Measurements from ENCODE around the gene KIAA0232.

Gene KIAA0232

GRCh38 chr4:6932918-6933317 lies 150.4 kb downstream of the KIAA0232 start:
- Histone ChIP-seq H4K20me1 (ENCODE audit: control insufficient read depth, insufficient read depth, low read depth, low read length) (peaks cover 12% of the 10 kb centered on the region; the same call in 1 of the 2 replicates), H3K9me3 (ENCODE audit: control insufficient read depth, insufficient read depth, low read length) (no peaks in the 10 kb centered on the region), H3K79me2 (ENCODE audit: control insufficient read depth, low read length) (peaks cover 88% of the 10 kb centered on the region)

More at GRCh38 chr4:6932918-6933317, 150.4 kb downstream of the KIAA0232 start:
- H3K27ac ChIP-seq (ENCODE audit: low read depth, low read length) = no peak overlapping the region
- TF ChIP-seq, protein P1, sequence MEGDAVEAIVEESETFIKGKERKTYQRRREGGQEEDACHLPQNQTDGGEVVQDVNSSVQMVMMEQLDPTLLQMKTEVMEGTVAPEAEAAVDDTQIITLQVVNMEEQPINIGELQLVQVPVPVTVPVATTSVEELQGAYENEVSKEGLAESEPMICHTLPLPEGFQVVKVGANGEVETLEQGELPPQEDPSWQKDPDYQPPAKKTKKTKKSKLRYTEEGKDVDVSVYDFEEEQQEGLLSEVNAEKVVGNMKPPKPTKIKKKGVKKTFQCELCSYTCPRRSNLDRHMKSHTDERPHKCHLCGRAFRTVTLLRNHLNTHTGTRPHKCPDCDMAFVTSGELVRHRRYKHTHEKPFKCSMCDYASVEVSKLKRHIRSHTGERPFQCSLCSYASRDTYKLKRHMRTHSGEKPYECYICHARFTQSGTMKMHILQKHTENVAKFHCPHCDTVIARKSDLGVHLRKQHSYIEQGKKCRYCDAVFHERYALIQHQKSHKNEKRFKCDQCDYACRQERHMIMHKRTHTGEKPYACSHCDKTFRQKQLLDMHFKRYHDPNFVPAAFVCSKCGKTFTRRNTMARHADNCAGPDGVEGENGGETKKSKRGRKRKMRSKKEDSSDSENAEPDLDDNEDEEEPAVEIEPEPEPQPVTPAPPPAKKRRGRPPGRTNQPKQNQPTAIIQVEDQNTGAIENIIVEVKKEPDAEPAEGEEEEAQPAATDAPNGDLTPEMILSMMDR (IDR thresholded peaks at IDR 0.05; ENCODE audit: low read depth, low read length, poor library complexity, severe bottlenecking) = no peak
- no peak for TF ChIP-seq EZH2phosphoT487 (IDR thresholded peaks at IDR 0.05; ENCODE audit: borderline replicate concordance, low read length)
- peaks cover 24% of the 10 kb centered on the region for H3K4me1 ChIP-seq (ENCODE audit: control insufficient read depth, low read length)
- no peak overlapping the region for H3K4me2 ChIP-seq (ENCODE audit: low read length)
- no peak overlapping the region for H3K4me3 ChIP-seq (ENCODE audit: low read length)
- no peaks in the 10 kb centered on the region; the same call in 1 of the 2 replicates for H3F3A ChIP-seq (ENCODE audit: control insufficient read depth, insufficient read depth)
- peaks cover 32% of the 10 kb centered on the region for H3K36me3 ChIP-seq (ENCODE audit: control insufficient read depth, low read length)
- H3K9me2 ChIP-seq (replicated peaks; ENCODE audit: control insufficient read depth, low read length) = no peaks in the 10 kb centered on the region
- H3K27me3 ChIP-seq (ENCODE audit: control insufficient read depth, low read length) = no peaks in the 10 kb centered on the region
